Astrocyte (in vitro differentiated cells and primary cell): Measurements from ENCODE around the gene ATF2.

Experiments
- EZH2 ChIP-seq: IDR thresholded peaks from 2 replicates; pipeline ENCODE4 v1.6.1; 2012; ENCODE audit warnings: mild to moderate bottlenecking, low read length, inconsistent platforms; ENCODE audit not compliant: insufficient read depth
- TF ChIP-seq, protein P1 (sequence below): IDR thresholded peaks from 2 replicates; pipeline ENCODE4 v1.5.1; 2011; ENCODE audit warnings: low read depth, mild to moderate bottlenecking, inconsistent platforms, low read length, moderate library complexity; ENCODE audit not compliant: insufficient read depth

DNA sequence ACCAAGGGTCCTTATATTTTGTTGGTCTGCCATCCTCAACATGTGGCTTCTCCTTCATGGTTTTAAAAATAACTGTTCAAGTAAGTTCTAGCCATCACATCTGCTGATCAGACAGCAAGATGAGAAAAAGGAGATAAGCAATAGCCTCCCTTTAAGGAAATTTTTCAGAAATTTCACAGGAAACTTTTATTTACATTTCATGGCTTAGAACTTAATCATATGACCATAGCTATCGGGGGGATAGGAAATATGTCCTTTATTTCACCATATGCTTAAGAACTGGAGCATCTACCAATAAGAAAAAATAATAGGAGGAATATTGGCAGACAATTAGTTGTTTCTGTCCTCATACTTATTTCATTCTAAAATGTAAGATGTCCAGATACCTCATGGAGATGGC is 16.2 kb downstream of the ATF2 start:
- TF ChIP-seq, protein P1, sequence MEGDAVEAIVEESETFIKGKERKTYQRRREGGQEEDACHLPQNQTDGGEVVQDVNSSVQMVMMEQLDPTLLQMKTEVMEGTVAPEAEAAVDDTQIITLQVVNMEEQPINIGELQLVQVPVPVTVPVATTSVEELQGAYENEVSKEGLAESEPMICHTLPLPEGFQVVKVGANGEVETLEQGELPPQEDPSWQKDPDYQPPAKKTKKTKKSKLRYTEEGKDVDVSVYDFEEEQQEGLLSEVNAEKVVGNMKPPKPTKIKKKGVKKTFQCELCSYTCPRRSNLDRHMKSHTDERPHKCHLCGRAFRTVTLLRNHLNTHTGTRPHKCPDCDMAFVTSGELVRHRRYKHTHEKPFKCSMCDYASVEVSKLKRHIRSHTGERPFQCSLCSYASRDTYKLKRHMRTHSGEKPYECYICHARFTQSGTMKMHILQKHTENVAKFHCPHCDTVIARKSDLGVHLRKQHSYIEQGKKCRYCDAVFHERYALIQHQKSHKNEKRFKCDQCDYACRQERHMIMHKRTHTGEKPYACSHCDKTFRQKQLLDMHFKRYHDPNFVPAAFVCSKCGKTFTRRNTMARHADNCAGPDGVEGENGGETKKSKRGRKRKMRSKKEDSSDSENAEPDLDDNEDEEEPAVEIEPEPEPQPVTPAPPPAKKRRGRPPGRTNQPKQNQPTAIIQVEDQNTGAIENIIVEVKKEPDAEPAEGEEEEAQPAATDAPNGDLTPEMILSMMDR = no peak
- no peak for TF ChIP-seq EZH2
